Activated T-helper 9 cell treated with anti-CD3 and anti-CD28 coated beads, Interleukin-2, amount 50 U/mL, for 16 hours (primary cell): ENCODE results near the gene ST8SIA1.

Experiments
- DNase-seq: peaks from one replicate; pipeline ENCODE4 v3.0.0-alpha.2; 2020; ENCODE audit warnings: low read depth

ST8SIA1 gene

GRCh38 chr12:22238211-22238610 lies 96.3 kb downstream of the ST8SIA1 start:
- DNase-seq = no peak

GRCh38 chr12:22234561-22234960 lies 99.9 kb downstream of the ST8SIA1 start:
- no peak for DNase-seq

GRCh38 chr12:22231836-22232235 lies 102.7 kb downstream of the ST8SIA1 start:
- no peak for DNase-seq

- no peak for DNase-seq
Observed at GRCh38 chr12:22231078-22231477, 103.4 kb downstream of the ST8SIA1 start.

- no peak for DNase-seq
Observed at GRCh38 chr12:22230280-22230794, 104.2 kb downstream of the ST8SIA1 start.

GRCh38 chr12:22229652-22230279 lies 104.7 kb downstream of the ST8SIA1 start:
- no peak for DNase-seq

GRCh38 chr12:22228022-22228875 lies 106.3 kb downstream of the ST8SIA1 start:
- DNase-seq = no peak

GRCh38 chr12:22223356-22223755 lies 111.2 kb downstream of the ST8SIA1 start:
- DNase-seq = no peak

- no peak for DNase-seq
Observed at GRCh38 chr12:22217556-22217955, 117.0 kb downstream of the ST8SIA1 start.

GRCh38 chr12:22215467-22216253 lies 118.8 kb downstream of the ST8SIA1 start:
- no peak for DNase-seq

- no peak for DNase-seq
Observed at GRCh38 chr12:22211128-22211527, 123.4 kb downstream of the ST8SIA1 start.

- no peak for DNase-seq
Observed at GRCh38 chr12:22209422-22209821, 125.1 kb downstream of the ST8SIA1 start.

- no peak for DNase-seq
Observed at GRCh38 chr12:22206111-22206728, 128.3 kb downstream of the ST8SIA1 start.

- DNase-seq = no peak
Observed at GRCh38 chr12:22204391-22204790, 130.1 kb downstream of the ST8SIA1 start.

GRCh38 chr12:22202847-22203246 lies 131.7 kb downstream of the ST8SIA1 start:
- no peak for DNase-seq

- DNase-seq = no peak
Observed at GRCh38 chr12:22201101-22201500, 133.4 kb downstream of the ST8SIA1 start.

- no peak for DNase-seq
Observed at GRCh38 chr12:22196236-22196635, 138.3 kb downstream of the ST8SIA1 start.

GRCh38 chr12:22190969-22191368 lies 143.5 kb downstream of the ST8SIA1 start:
- DNase-seq = no peak

GRCh38 chr12:22188431-22188830 lies 146.1 kb downstream of the ST8SIA1 start:
- DNase-seq = no peak

GRCh38 chr12:22180705-22181104 lies 153.8 kb downstream of the ST8SIA1 start:
- DNase-seq = no peak

- DNase-seq = no peak
Observed at GRCh38 chr12:22173177-22173576, 161.3 kb downstream of the ST8SIA1 start.

- no peak for DNase-seq
Observed at GRCh38 chr12:22172501-22172900, 162.0 kb downstream of the ST8SIA1 start.
